Endothelial cell (in vitro differentiated cells): ENCODE results near the gene ATP5PB. TPM values are rescaled to one million over a fixed set of nuclear protein-coding genes. Genes with fewer than 3 reads are reported as not detected.

Source experiments
- DNase-seq: peaks from one replicate; pipeline ENCODE4 v3.0.0; 2021; ENCODE audit warnings: low spot score
- H3K27ac Mint-ChIP-seq: one replicate; pipeline ENCODE4 v1.8.0; 2021; ENCODE audit warnings: mixed read lengths, inconsistent platforms; ENCODE audit not compliant: unreplicated experiment
- H3K27me3 Mint-ChIP-seq: one replicate; pipeline ENCODE4 v1.8.0; 2021; ENCODE audit warnings: mild to moderate bottlenecking, moderate library complexity, mixed read lengths, inconsistent platforms; ENCODE audit not compliant: unreplicated experiment
- H3K36me3 Mint-ChIP-seq: one replicate; pipeline ENCODE4 v1.8.0; 2021; ENCODE audit warnings: mild to moderate bottlenecking, low read depth, mixed read lengths, inconsistent platforms; ENCODE audit not compliant: unreplicated experiment
- H3K4me1 Mint-ChIP-seq: one replicate; pipeline ENCODE4 v1.8.0; 2021; ENCODE audit warnings: mild to moderate bottlenecking, mixed read lengths, inconsistent platforms; ENCODE audit not compliant: unreplicated experiment
- H3K4me3 Mint-ChIP-seq: one replicate; pipeline ENCODE4 v1.8.0; 2021; ENCODE audit warnings: mild to moderate bottlenecking, mixed read lengths, inconsistent platforms; ENCODE audit not compliant: unreplicated experiment
- H3K9me3 Mint-ChIP-seq: one replicate; pipeline ENCODE4 v1.8.0; 2021; ENCODE audit warnings: mixed read lengths, inconsistent platforms; ENCODE audit not compliant: unreplicated experiment
- CTCF ChIP-seq: fragments of 200-600 bp; sonication (generic); IDR thresholded peaks from one replicate; pipeline ENCODE4 v1.5.0; 2021; ENCODE audit warnings: antibody characterized with exemption; ENCODE audit not compliant: unreplicated experiment
- total RNA-seq: library from RNA; stranded (reverse); fragmentation: NEBNext Ultra II Directional; extraction: Animal tissue kit (Norgen Biotek cat#: 25700); gene quantifications from one replicate; pipeline ENCODE4 v1.2.1, GENCODE V29; 2021; ENCODE audit not compliant: unreplicated experiment

Gene ATP5PB
- total RNA-seq, 1 donor from 2014 or later: 211 TPM

- no peaks in the 10 kb centered on the region for H3K36me3 Mint-ChIP-seq
Measured at GRCh38 chr1:111471538-111471937, 22.3 kb downstream of the ATP5PB start.

GRCh38 chr1:111474106-111474505, 24.8 kb downstream of the ATP5PB start:
- peaks cover 6% of the 10 kb centered on the region for H3K4me1 Mint-ChIP-seq
- no peak for DNase-seq
- no peak overlapping the region for H3K27ac Mint-ChIP-seq
- H3K4me3 Mint-ChIP-seq: no peak overlapping the region
- H3K36me3 Mint-ChIP-seq: no peaks in the 10 kb centered on the region
- no peak for TF ChIP-seq CTCF
- H3K27me3 Mint-ChIP-seq: peaks cover 6% of the 10 kb centered on the region
- H3K9me3 Mint-ChIP-seq: no peaks in the 10 kb centered on the region

More at GRCh38 chr1:111471538-111471937, 22.3 kb downstream of the ATP5PB start:
- Mint-ChIP-seq H3K27ac (no peak overlapping the region), H3K27me3 (peaks cover 1% of the 10 kb centered on the region), H3K9me3 (no peaks in the 10 kb centered on the region), H3K4me3 (no peak overlapping the region), H3K4me1 (peaks cover 1% of the 10 kb centered on the region)
- TF ChIP-seq CTCF: no peak
- no peak for DNase-seq

GRCh38 chr1:111474521-111474920, 25.3 kb downstream of the ATP5PB start:
- peaks cover 6% of the 10 kb centered on the region for H3K4me1 Mint-ChIP-seq

GRCh38 chr1:111475701-111476100, 26.4 kb downstream of the ATP5PB start:
- Mint-ChIP-seq H3K4me1 (peaks cover 6% of the 10 kb centered on the region), H3K27ac (no peak overlapping the region), H3K36me3 (no peaks in the 10 kb centered on the region), H3K27me3 (peaks cover 9% of the 10 kb centered on the region), H3K9me3 (no peaks in the 10 kb centered on the region), H3K4me3 (no peak overlapping the region)
- DNase-seq: no peak
- TF ChIP-seq CTCF: no peak

More at GRCh38 chr1:111474521-111474920, 25.3 kb downstream of the ATP5PB start:
- peaks cover 6% of the 10 kb centered on the region for H3K27me3 Mint-ChIP-seq
- no peak for TF ChIP-seq CTCF
- H3K36me3 Mint-ChIP-seq: no peaks in the 10 kb centered on the region
- no peak overlapping the region for H3K27ac Mint-ChIP-seq
- no peaks in the 10 kb centered on the region for H3K9me3 Mint-ChIP-seq
- no peak for DNase-seq
- H3K4me3 Mint-ChIP-seq: no peak overlapping the region

- no peak for DNase-seq
- Mint-ChIP-seq H3K4me3 (no peak overlapping the region), H3K4me1 (peaks cover 6% of the 10 kb centered on the region), H3K27me3 (peaks cover 10% of the 10 kb centered on the region), H3K36me3 (no peaks in the 10 kb centered on the region), H3K27ac (no peak overlapping the region), H3K9me3 (no peaks in the 10 kb centered on the region)
- TF ChIP-seq CTCF: no peak
Measured at GRCh38 chr1:111476214-111476613, 26.9 kb downstream of the ATP5PB start.
